NCI-H187 (cell line): ENCODE results near the gene GALNTL6.

Experiments
- DNase-seq, 2 experiments: peaks; one replicate each; lab custom pipeline; 2025; lab: John Stamatoyannopoulos, UW

GALNTL6 gene

GRCh38 chr4:171812665-171813525, at the start of gene GALNTL6:
GALNTL6 (plus strand) TSS chr4:171813404.
- no peak for DNase-seq

- no peak for DNase-seq
These were observed 47.7 kb upstream of the GALNTL6 start for GRCh38 chr4:171765514-171765913.

- DNase-seq: no peak
These were observed 38.5 kb upstream of the GALNTL6 start for GRCh38 chr4:171774642-171775190.

GRCh38 chr4:171779301-171779700, 33.9 kb upstream of the GALNTL6 start:
- no peak for DNase-seq

DNA sequence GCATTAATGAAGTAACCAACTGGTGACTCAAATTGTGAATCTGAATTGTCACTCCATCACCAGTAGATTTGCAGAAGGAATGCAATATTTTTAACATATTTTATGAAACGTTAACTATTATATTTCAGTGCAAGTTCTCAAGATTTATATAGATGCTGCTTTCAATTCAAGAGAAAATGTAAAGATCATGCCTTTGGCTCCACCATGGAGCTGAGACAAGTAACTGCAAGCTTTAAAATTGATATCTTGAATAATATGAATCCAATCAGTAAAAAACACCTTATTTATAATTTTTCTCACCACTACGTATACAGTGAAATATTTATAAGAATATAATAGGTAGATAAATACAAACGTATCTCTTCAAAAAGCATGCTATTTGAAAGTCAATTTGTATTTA, 27.8 kb upstream of the GALNTL6 start:
- DNase-seq: no peak

DNA sequence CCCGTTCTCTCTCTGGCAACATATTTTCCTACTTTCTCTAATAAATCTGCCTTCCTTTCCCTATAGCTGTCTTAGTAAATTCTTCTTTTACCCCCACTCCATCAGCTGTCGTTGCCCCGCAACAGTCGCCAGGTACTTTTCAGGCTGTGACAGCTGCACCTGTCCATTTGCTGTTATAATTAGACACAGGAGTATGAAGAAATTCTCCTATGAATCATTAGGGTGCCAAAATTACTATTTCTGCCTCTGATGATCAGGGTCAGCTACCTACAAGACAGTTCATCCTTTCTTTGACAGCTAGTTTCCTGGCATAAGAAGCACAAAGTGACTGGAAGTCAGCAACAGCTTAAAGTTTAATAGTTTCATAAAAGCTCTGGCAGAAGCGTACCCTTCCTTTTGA, 19.5 kb upstream of the GALNTL6 start:
- DNase-seq: no peak

- no peak for DNase-seq
These were observed 18.7 kb upstream of the GALNTL6 start for GRCh38 chr4:171794528-171794927.

DNA sequence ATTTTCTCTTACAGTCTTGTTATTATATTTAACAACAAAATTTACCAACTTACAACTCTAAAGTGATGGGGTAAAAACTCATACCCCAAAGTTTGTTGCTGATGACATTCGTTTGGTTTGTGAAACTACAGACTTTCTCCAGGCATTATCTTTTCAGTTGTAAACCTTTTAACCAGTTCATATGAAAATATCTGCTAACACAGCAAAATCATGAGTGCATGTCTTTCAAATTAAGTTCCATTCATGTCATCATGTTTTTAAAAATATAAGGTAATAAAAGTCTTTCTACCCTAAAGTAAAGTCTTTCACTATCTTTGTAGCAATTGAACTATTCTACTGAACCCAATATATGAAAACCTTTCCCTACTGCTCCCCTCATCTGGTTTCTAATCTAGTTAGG, 3.4 kb upstream of the GALNTL6 start:
- DNase-seq: no peak

DNA sequence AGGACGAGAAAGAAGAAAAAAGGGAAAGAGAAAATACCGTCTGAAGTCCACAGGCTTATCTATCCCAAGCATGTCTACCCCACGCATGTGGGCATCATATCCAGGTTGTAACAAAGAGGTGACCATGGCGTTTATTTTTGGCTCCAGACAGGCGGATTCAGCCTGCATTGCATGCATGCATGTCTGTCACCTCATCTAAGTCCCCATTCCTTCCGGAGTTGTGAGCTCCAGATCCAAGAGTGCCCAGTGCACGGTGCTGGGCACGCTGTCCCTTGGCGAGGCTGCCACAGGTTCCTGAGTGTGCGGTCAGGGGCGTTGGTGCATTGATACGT, 905 bp upstream of the GALNTL6 start:
- no peak for DNase-seq

GRCh38 chr4:171813526-171814250, 484 bp downstream of the GALNTL6 start:
- DNase-seq: no peak

DNA sequence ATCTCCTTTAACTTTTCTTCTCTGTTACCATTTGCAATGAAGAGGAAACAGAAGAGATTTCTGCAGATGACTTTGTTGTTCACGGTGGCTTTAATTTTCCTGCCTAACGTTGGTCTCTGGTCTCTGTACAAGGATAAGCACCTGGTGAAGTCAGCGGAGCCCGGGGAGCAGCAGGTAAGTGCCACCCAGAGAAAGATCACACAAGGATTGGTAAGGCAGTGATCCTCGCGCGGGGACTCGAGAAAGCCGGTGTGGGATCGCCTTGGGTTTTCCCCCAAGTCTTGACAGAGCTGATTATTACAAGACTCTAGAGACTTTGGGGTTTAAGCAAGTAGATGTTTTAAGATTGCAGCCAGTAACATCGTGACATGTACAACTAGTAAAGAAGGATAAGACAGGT, 1.3 kb downstream of the GALNTL6 start:
- DNase-seq: no peak

DNA sequence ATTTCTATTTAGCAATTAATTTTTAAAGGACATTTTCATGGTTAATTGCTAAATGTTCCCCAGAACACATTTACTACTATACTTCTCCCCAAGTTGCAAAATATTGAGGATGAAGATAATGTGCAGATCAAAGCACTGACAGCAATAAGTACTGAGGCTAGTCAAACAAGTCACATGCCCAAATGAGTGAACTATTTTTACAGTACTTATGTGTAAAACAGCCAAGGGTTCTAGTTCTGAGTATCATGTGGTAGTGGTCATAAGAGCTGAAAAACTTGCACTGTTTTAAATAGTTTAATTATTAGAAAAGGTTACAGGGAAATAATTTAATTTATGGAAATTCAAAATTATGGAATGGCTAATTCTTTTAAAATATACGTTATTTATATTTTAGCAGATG, 3.8 kb downstream of the GALNTL6 start:
- DNase-seq: no peak

- DNase-seq: no peak
These were observed 21.4 kb downstream of the GALNTL6 start for GRCh38 chr4:171834640-171835039.

DNA sequence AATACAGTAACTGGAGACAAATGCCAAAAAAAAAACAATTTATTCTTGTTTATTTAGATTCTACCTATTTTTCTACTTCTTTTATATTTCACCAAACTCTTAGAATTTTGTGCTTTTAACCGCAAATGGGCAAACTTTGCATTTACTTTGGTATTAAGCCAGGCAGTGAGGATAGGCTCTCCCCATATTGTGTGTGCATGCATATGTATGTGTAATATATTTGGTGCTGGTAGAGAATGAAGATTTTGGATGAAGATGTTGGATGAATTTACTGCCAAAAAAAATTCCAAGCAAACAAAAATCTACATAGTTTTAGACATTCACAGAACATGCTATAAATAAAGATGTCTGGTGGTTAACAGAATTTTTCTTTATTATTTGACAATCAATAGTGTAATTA, 30.3 kb downstream of the GALNTL6 start:
- DNase-seq: no peak

- peak; percentile 3 to 10 for DNase-seq
These were observed 33.0 kb downstream of the GALNTL6 start for GRCh38 chr4:171846232-171846631.

- no peak for DNase-seq
These were observed 33.7 kb downstream of the GALNTL6 start for GRCh38 chr4:171846893-171847292.

DNA sequence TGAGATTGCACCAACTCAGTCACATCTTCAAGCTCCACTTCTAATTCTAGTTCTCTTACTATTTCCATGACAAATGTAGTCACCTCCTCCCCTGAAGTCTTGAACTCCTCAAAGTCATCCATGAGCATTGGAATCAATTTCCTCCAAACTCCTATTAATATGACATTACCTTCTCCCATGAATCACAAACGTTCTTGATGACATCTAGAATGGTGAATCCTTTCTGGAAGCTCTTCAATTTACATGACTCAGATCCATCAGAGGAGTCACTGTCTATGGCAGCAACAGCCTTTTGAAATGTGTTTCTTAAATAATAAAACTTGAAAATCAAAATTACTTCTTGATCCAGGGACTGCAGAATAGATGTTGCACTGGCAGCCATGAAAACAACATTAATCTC, 34.5 kb downstream of the GALNTL6 start:
- no peak for DNase-seq

DNA sequence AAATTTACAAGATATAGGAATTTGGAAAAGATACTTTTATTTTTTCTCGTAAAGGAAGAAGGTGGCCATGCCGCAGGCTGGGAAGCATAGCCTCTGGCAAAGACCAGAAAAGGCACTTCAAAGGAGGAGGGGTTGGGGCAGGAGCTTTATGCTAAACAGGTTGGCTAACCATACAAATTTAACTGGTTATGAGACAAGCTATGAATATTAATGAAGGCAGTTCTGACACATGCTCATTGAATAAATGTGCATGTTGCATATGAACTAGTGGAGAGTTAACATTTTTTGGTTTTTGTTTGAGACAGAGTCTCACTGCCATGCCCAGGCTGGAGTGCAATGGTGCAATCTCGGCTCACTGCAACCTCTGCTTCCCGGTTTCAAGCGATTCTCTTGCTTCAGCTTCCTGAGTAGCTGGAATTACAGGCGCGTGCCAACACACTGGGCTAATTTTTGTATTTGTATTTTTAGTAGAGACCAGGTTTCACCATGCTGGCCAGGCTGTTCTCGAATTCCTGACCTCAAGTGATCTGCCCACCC, 36.5 kb downstream of the GALNTL6 start:
- DNase-seq: no peak

GRCh38 chr4:171851295-171851694, 38.1 kb downstream of the GALNTL6 start:
- DNase-seq: no peak

DNA sequence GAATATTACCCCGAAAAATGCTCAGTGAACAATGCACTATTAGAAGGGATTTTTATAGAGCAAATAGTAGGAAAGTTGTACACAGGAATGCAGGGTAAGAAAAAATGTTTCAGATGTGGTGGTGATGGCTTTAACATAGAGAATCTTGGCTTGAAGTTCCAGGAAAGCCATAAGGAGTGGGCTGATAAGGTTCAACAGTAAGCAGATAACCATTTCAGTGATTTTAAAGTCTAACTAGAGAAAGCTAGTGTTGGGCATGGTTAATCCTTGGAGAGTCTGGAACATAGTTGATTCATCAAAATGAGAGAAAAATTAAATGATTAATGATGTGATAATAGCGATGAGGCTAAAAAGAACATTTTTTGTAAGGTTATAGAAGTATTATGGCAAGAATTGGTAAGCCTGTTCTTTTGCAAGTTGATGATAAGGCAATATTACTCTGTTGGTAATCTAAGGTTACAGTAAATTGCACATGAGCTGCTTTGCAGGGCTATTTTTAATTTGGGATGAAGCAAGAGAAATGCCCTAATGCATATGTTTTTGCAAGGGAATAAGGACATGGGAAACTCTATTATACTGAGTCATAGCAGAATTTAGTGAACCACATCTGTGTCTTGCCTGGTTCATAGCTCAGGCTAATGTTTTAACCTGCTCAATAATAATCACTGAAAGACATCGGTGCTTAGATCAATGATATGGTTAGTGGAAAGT, 44.3 kb downstream of the GALNTL6 start:
- DNase-seq: no peak

DNA sequence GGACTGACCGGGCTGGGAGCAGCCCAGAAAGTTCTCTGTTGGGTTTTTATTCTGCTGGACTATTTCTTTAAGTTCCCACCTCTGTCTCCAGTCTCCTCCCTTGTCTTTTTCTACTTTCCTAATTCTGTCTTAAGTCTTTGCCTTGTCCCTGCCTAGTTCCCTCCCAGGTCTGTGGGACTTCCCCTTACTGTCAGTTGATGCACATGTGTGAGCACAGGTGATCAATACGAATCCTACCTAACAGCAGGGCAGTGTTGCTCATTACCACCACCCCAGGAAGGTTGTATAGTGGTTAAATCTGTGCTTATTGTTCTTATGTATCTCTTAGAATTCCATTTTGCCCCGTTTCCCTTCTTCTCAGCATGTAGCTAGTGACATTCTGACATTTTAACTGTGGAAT, 62.1 kb downstream of the GALNTL6 start:
- DNase-seq: no peak

GRCh38 chr4:171876636-171877035, 63.4 kb downstream of the GALNTL6 start:
- DNase-seq: no peak
